IPS-15b (cell line): ENCODE data around the gene MCTP1.

Experiments used
- H3K27me3 ChIP-seq: one replicate; pipeline ENCODE4 v1.6.1; 2013; ENCODE audit warnings: low read length; ENCODE audit not compliant: control insufficient read depth, insufficient read depth
- H3K36me3 ChIP-seq: one replicate; pipeline ENCODE4 v1.6.1; 2013; ENCODE audit warnings: low read length; ENCODE audit not compliant: control insufficient read depth, insufficient read depth
- H3K4me1 ChIP-seq: one replicate; pipeline ENCODE4 v1.6.1; 2013; ENCODE audit warnings: mild to moderate bottlenecking, low read length; ENCODE audit not compliant: control insufficient read depth, insufficient read depth
- H3K4me3 ChIP-seq: one replicate; pipeline ENCODE4 v1.5.1; 2013; ENCODE audit warnings: low read depth, low read length
- H3K9ac ChIP-seq: one replicate; pipeline ENCODE4 v1.6.1; 2013; ENCODE audit warnings: low read depth, mild to moderate bottlenecking, low read length
- H3K9me3 ChIP-seq: one replicate; pipeline ENCODE4 v1.6.1; 2013; ENCODE audit warnings: mild to moderate bottlenecking, low read length; ENCODE audit not compliant: control insufficient read depth, insufficient read depth

Gene MCTP1

GRCh38 chr5:94698197-94698596 is 586.7 kb downstream of the MCTP1 start:
- H3K4me3 ChIP-seq = no peak overlapping the region
- no peak overlapping the region for H3K9ac ChIP-seq
- H3K9me3 ChIP-seq = no peaks in the 10 kb centered on the region
- H3K27me3 ChIP-seq = no peaks in the 10 kb centered on the region
- H3K36me3 ChIP-seq = no peaks in the 10 kb centered on the region
- no peaks in the 10 kb centered on the region for H3K4me1 ChIP-seq

DNA sequence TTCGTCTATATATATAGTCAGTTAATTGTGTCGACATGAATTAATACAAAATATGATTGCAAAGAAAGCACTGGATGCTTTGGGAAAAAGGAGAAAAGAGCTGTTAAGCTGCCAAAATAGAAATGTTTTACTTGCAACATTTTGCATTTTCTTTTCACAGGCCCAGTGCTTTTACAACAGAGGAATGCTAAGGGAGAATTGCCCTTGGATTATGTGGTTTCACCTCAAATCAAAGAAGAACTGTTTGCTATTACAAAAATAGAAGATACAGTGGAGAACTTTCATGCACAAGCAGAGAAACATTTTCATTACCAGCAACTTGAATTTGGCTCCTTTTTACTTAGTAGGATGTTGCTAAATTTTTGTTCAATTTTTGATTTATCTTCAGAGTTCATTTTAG is 590.2 kb downstream of the MCTP1 start:
- Histone ChIP-seq H3K9ac (no peak overlapping the region), H3K4me3 (no peak overlapping the region), H3K4me1 (peaks cover 3% of the 10 kb centered on the region), H3K27me3 (no peaks in the 10 kb centered on the region), H3K36me3 (no peaks in the 10 kb centered on the region), H3K9me3 (no peaks in the 10 kb centered on the region)

DNA sequence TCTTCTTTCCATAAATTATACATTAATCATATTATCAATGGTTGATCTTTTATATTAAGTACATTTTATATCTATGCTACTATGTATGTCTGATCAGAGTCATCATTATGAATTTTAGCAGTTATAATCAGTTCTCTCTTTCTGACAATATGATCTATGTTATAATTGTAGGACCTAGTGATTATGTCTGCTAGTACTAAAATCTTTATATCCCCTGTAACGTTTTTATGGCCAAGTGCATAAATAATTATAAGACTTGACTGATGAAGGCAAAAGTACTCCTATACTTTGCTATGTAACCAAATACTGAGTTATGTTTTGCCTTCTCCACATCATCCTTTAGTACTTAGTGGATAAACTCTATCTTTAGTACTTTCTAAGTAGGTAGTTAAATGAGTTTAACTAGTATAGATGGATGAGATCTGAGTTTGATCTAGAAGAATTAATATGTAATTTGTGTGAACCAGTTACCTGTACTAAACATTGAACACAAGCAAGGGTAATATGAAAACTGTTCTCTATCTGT is 591.0 kb downstream of the MCTP1 start:
- H3K9me3 ChIP-seq = no peaks in the 10 kb centered on the region
- no peak overlapping the region for H3K4me3 ChIP-seq
- peaks cover 3% of the 10 kb centered on the region for H3K4me1 ChIP-seq
- H3K9ac ChIP-seq = no peak overlapping the region
- no peaks in the 10 kb centered on the region for H3K36me3 ChIP-seq
- H3K27me3 ChIP-seq = no peaks in the 10 kb centered on the region

GRCh38 chr5:94693043-94693822 is 591.7 kb downstream of the MCTP1 start:
- H3K4me1 ChIP-seq = peaks cover 3% of the 10 kb centered on the region
- no peak overlapping the region for H3K9ac ChIP-seq
- no peaks in the 10 kb centered on the region for H3K27me3 ChIP-seq
- H3K9me3 ChIP-seq = no peaks in the 10 kb centered on the region
- H3K4me3 ChIP-seq = no peak overlapping the region
- no peaks in the 10 kb centered on the region for H3K36me3 ChIP-seq

DNA sequence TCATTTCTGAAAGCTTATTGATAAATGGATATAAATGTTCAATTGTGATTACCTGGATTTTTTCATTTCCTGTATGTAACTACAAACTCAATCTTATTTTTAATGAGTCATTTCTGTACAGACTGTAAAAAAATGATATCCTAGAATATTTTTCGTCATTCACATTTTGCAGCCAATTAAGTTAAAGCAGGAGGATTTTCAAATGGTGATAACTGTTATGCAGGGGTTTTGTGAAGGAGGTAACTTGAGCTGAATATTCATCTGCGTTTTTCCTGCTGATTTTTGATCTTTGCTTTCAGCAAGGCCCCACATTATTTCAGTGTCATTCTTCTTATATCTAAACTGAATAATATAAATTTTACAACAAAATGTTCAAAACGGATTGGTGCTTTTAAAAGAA is 592.3 kb downstream of the MCTP1 start:
- H3K9me3 ChIP-seq = no peaks in the 10 kb centered on the region
- no peak overlapping the region for H3K4me3 ChIP-seq
- no peaks in the 10 kb centered on the region for H3K27me3 ChIP-seq
- H3K9ac ChIP-seq = no peak overlapping the region
- no peaks in the 10 kb centered on the region for H3K36me3 ChIP-seq
- H3K4me1 ChIP-seq = peaks cover 3% of the 10 kb centered on the region

DNA sequence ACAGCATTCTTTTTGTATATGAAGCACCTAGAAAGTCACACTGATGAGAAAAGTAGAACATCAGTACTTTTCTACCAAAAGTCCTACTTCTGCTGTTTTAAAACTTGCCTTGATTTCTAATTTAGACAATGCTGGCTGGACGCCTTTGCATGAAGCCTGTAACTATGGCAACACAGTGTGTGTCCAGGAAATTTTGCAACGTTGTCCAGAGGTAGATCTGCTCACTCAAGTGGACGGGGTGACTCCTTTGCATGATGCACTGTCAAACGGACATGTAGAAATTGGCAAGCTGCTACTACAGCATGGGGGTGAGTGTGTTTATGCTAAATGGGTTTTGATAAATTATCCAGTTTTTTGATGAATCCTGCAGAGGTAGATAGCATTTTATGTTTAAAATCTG is 592.9 kb downstream of the MCTP1 start:
- no peaks in the 10 kb centered on the region for H3K36me3 ChIP-seq

DNA sequence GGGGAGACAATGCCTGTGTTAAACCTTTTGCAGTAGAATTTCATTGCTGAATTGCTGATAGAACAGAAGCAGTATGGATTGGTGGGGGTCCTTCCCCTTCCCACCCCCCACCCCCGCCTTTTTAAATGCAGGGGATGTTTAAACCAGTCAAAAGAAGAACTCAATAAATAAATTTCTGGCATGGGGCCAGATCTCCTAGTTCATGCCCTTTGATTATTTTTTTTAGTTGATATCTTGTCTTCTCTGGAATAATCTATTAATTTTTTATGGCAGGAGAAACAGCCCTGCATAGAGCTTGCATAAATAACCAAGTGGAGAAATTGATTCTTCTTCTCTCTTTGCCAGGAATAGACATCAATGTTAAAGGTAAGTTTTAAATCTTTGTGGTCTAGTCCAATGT is 593.6 kb downstream of the MCTP1 start:
- no peak overlapping the region for H3K9ac ChIP-seq
- H3K36me3 ChIP-seq = no peaks in the 10 kb centered on the region
- H3K9me3 ChIP-seq = no peaks in the 10 kb centered on the region
- H3K4me1 ChIP-seq = peaks cover 3% of the 10 kb centered on the region
- no peaks in the 10 kb centered on the region for H3K27me3 ChIP-seq
- no peak overlapping the region for H3K4me3 ChIP-seq

More for the DNA sequence above, 592.9 kb downstream of the MCTP1 start:
- Histone ChIP-seq H3K27me3 (no peaks in the 10 kb centered on the region), H3K4me3 (no peak overlapping the region), H3K9me3 (no peaks in the 10 kb centered on the region), H3K9ac (no peak overlapping the region), H3K4me1 (peaks cover 3% of the 10 kb centered on the region)

GRCh38 chr5:94690778-94691177 is 594.1 kb downstream of the MCTP1 start:
- Histone ChIP-seq H3K27me3 (no peaks in the 10 kb centered on the region), H3K9me3 (no peaks in the 10 kb centered on the region)

DNA sequence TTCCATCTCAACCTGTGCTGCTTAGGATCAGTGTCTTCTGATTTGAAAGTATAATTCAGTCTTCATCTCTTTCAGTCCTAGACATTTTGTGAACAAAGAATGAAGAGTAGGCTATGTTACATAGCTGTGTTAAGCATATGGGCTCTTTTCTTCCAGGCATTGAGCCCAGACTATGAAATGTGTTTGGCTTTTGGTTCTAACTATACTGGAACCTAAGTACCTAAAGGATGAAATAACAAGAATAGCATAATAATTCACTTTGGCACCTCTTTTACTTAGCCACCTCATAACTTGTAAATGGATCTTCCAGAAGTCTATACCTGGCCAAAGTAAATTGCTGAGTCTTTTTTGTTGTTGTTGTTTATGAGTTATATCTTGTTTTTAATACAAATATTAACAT is 595.0 kb downstream of the MCTP1 start:
- H3K9me3 ChIP-seq = no peaks in the 10 kb centered on the region
- no peak overlapping the region for H3K9ac ChIP-seq
- H3K27me3 ChIP-seq = no peaks in the 10 kb centered on the region
- no peak overlapping the region for H3K4me3 ChIP-seq
- H3K4me1 ChIP-seq = peaks cover 3% of the 10 kb centered on the region
- no peaks in the 10 kb centered on the region for H3K36me3 ChIP-seq

More at GRCh38 chr5:94690778-94691177, 594.1 kb downstream of the MCTP1 start:
- Histone ChIP-seq H3K4me1 (peaks cover 3% of the 10 kb centered on the region), H3K9ac (no peak overlapping the region), H3K36me3 (no peaks in the 10 kb centered on the region), H3K4me3 (no peak overlapping the region)

DNA sequence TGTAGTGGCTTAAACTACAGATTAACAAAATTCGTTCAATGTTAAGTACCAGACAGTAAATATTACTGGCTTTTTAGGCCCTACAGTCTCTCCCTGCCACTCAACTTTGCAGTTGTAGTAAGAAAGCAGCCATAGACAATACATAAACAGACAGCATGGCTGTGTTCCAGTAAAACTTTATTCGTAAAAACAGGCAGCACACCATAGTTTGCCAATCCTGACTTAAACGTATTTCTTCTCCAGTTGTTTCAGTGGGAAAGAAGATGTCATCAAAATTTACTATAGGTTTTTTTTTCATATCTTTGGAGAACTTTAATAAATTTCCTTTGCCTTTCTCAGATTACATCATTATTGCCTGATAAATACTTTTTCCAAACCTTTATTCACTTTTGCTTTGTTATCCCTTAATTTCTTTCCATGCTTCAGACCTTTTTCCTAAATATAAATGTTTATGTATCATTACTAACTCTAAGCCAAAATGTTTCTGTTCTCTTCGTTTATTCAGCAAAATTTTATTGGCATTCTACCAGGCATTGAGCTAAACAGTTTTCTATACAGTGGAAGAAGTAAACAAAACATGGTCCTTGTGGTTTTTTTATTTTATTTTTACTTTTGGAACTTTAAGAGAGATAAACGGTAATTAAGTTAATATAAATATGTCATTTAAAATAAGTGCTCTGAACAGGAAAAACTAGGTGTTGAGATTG is 601.9 kb downstream of the MCTP1 start:
- H3K36me3 ChIP-seq = no peaks in the 10 kb centered on the region
- H3K9ac ChIP-seq = no peak overlapping the region
- no peaks in the 10 kb centered on the region for H3K27me3 ChIP-seq
- H3K4me1 ChIP-seq = no peaks in the 10 kb centered on the region
- no peaks in the 10 kb centered on the region for H3K9me3 ChIP-seq
- no peak overlapping the region for H3K4me3 ChIP-seq

DNA sequence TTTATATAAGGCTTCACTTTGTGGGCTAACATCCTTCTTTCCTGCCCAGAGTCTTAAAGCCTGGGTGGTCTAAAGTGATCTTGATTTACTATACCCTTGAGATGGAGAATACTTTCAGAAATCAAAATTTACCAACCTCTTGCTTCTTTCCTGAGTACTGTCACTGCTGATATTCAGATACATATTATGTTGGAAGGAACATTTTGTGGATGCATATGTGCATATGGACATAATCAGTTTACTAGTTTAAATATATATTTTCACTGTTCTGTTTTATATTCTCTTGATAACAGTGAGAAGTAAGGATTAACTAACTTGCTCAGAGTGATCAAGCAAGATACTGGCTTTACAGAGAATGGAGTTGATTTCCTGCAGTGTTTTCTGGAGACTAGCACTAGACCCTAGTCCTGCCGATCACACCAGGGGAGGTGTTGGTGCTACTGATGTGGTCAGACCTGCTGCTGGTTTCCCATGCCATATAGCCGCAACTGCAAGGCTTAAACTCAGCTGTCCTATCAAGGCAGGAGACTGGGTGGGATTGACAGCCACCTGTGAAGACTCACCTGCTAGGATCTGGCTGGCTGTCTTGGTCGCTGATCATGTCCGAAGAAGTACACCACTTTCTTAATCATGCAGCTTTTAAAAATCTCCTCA is 608.8 kb downstream of the MCTP1 start:
- H3K27me3 ChIP-seq = no peaks in the 10 kb centered on the region

More for the DNA sequence above, 608.8 kb downstream of the MCTP1 start:
- Histone ChIP-seq H3K9me3 (no peaks in the 10 kb centered on the region), H3K4me1 (no peaks in the 10 kb centered on the region), H3K4me3 (no peak overlapping the region), H3K9ac (no peak overlapping the region), H3K36me3 (no peaks in the 10 kb centered on the region)
